CD14-positive monocyte (primary cell): ENCODE data around the gene RPL31. TPM values are rescaled to one million over a fixed set of nuclear protein-coding genes. Genes with fewer than 3 reads are reported as not detected.

ENCODE experiments used
- DNase-seq, 3 donors: peaks; one replicate each; pipeline ENCODE4 v3.0.0-alpha.2; 2011 to 2022
- H2AFZ ChIP-seq: 2 replicates; pipeline ENCODE4 v1.6.0; 2012; ENCODE audit warnings: mild to moderate bottlenecking, low read depth, low read length, inconsistent platforms; ENCODE audit not compliant: insufficient read depth, poor library complexity, severe bottlenecking
- H3K27ac ChIP-seq, 2 donors: 1 replicate in 1 of 2; 2 replicates in 1 of 2; pipeline ENCODE4 v1.5.1; 2012 to 2013; ENCODE audit warnings: low read length in 2 of 2, control low read depth in 1 of 2, inconsistent platforms in 1 of 2, low read depth in 1 of 2, mild to moderate bottlenecking in 1 of 2
- H3K27me3 ChIP-seq, 2 donors: one replicate each; pipeline versions ENCODE4 v1.6.0 to v1.6.1; 2011 to 2013; ENCODE audit warnings: low read length in 2 of 2; ENCODE audit not compliant: control insufficient read depth in 2 of 2, insufficient read depth in 2 of 2
- H3K36me3 ChIP-seq, 2 donors: replicated peaks in 1 of 2; 1 replicate in 1 of 2; 2 replicates in 1 of 2; pipeline versions ENCODE4 v1.5.1 to v1.6.1; 2012 to 2013; ENCODE audit warnings: low read length in 2 of 2, control low read depth in 1 of 2, inconsistent platforms in 1 of 2, mild to moderate bottlenecking in 1 of 2; ENCODE audit not compliant: insufficient read depth in 2 of 2, control insufficient read depth in 1 of 2
- H3K4me1 ChIP-seq, 2 donors: 1 replicate in 1 of 2; 2 replicates in 1 of 2; pipeline versions ENCODE4 v1.5.1 to v1.6.1; 2012 to 2013; ENCODE audit warnings: low read length in 2 of 2, control low read depth in 1 of 2, inconsistent platforms in 1 of 2, mild to moderate bottlenecking in 1 of 2, moderate library complexity in 1 of 2; ENCODE audit not compliant: insufficient read depth in 2 of 2, control insufficient read depth in 1 of 2
- H3K4me2 ChIP-seq: replicated peaks from 2 replicates; pipeline ENCODE3; 2012; ENCODE audit warnings: low read length, moderate library complexity, mild to moderate bottlenecking; ENCODE audit not compliant: poor library complexity, severe bottlenecking; ENCODE audit errors: extremely low read depth
- H3K4me3 ChIP-seq, 3 experiments: fragments of 200-600 bp in 1 of 3; sonication (generic) in 1 of 3; replicated peaks in 1 of 3; 1 replicate in 2 of 3; 2 replicates in 1 of 3; pipeline ENCODE4 v1.5.1; 2011 to 2013; ENCODE audit warnings: low read length in 3 of 3, mild to moderate bottlenecking in 3 of 3, control low read depth in 2 of 3, low read depth in 2 of 3, inconsistent platforms in 1 of 3, moderate library complexity in 1 of 3
- H3K79me2 ChIP-seq: 2 replicates; pipeline ENCODE4 v1.6.0; 2012; ENCODE audit warnings: mild to moderate bottlenecking, control low read depth, inconsistent platforms, low read length, moderate library complexity; ENCODE audit not compliant: insufficient read depth
- H3K9ac ChIP-seq: 2 replicates; pipeline ENCODE4 v1.6.0; 2017; ENCODE audit warnings: low read length, mild to moderate bottlenecking; ENCODE audit not compliant: insufficient read depth, poor library complexity, severe bottlenecking
- H3K9me3 ChIP-seq, 2 donors: replicated peaks in 1 of 2; 1 replicate in 1 of 2; 2 replicates in 1 of 2; pipeline versions ENCODE4 v1.5.1 to v1.6.1; 2012 to 2013; ENCODE audit warnings: low read length in 2 of 2, control low read depth in 1 of 2; ENCODE audit not compliant: control insufficient read depth in 1 of 2, insufficient read depth in 1 of 2
- H4K20me1 ChIP-seq: 2 replicates; pipeline ENCODE4 v1.6.0; 2012; ENCODE audit warnings: mild to moderate bottlenecking, low read length, control low read depth, moderate library complexity; ENCODE audit not compliant: insufficient read depth
- H3K27ac Mint-ChIP-seq, 7 donors: one replicate each; pipeline ENCODE4 v1.8.0; 2020; ENCODE audit warnings: mild to moderate bottlenecking in 7 of 7, mixed read lengths in 7 of 7, moderate library complexity in 6 of 7, inconsistent platforms in 2 of 7
- H3K27me3 Mint-ChIP-seq, 3 donors: one replicate each; pipeline ENCODE4 v1.8.0; 2021 to 2022; ENCODE audit warnings: low read depth in 3 of 3, mild to moderate bottlenecking in 3 of 3, mixed read lengths in 3 of 3, moderate library complexity in 3 of 3, inconsistent platforms in 1 of 3
- H3K36me3 Mint-ChIP-seq, 2 donors: one replicate each; pipeline ENCODE4 v1.8.0; 2020; ENCODE audit warnings: mixed read lengths in 2 of 2, inconsistent platforms in 1 of 2, mild to moderate bottlenecking in 1 of 2
- H3K4me1 Mint-ChIP-seq: one replicate; pipeline ENCODE4 v1.8.0; 2020; ENCODE audit warnings: mild to moderate bottlenecking, mixed read lengths
- H3K4me3 Mint-ChIP-seq, 2 donors: one replicate each; pipeline ENCODE4 v1.8.0; 2020; ENCODE audit warnings: mild to moderate bottlenecking in 2 of 2, mixed read lengths in 2 of 2, moderate library complexity in 1 of 2
- H3K9me3 Mint-ChIP-seq, 7 donors: one replicate each; pipeline ENCODE4 v1.8.0; 2020 to 2022; ENCODE audit warnings: mixed read lengths in 7 of 7, mild to moderate bottlenecking in 6 of 7, moderate library complexity in 6 of 7, inconsistent platforms in 2 of 7
- WGBS: methylation state at CpG from one replicate; pipeline ENCODE4 v1.1.5; 2013; ENCODE audit warnings: missing lambda C conversion rate; ENCODE audit not compliant: insufficient coverage; 5-methylcytosine and 5-hydroxymethylcytosine counted together
- intact Hi-C, 2 donors: fragments of 100-400 bp; cut with micrococcal nuclease; formaldehyde crosslinking; loops; one replicate each; pipeline versions ENCODE4 v1.15.0 to v1.15.1; 2023
- polyA plus RNA-seq, 3 donors: library from polyadenylated mRNA; depleted of rRNA in 1 of 3; unstranded in 2 of 3; stranded (reverse) in 1 of 3; fragments of 300-500 nt in 2 of 3; fragments of >200 nt in 1 of 3; fragmentation: Illumina TruSeq in 2 of 3; gene quantifications; 1 replicate in 2 of 3; 2 replicates in 1 of 3; pipeline ENCODE4 v1.2.3, GENCODE V29; 2012 to 2021
- TF ChIP-seq, protein P1 (sequence below): fragments of 200-600 bp; IDR thresholded peaks from one replicate; pipeline ENCODE4 v1.8.0; 2022; ENCODE audit warnings: antibody characterized with exemption, mild to moderate bottlenecking

Gene RPL31
- polyA plus RNA-seq, 3 donors: 1,537 to 2,299 (median 1,998) TPM

DNA sequence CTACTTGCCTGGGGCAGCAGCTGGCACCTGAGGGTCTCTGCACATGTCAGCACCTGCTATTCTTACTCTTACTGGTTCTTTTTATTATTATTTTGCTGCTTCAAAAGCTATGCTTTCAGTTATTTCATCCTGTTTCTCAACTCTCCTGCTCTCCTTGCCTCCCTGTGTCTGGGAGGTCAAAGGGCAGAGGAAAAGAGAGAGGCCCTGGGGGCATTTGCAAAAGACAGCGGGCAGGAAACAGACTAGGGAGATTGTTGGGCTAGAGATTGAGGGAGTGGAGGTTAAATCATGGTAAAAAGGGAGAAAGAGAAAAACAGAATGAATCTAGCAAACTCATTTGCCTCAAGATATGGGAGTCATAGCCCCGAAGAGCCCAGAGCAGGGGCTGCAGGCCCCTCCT lies 21.1 kb upstream of the RPL31 start:
- Histone ChIP-seq H2AFZ (no peak overlapping the region), H3K9me3 (no peaks in the 10 kb centered on the region), H3K4me3 (no peak overlapping the region), H3K36me3 (no peaks in the 10 kb centered on the region), H3K4me1 (no peaks in the 10 kb centered on the region), H3K4me2 (no peak overlapping the region), H3K27ac (no peak overlapping the region), H3K9ac (no peak overlapping the region), H4K20me1 (no peaks in the 10 kb centered on the region), H3K27me3 (peaks cover 0 to 2% of the 10 kb centered on the region in 2 donors), H3K79me2 (no peaks in the 10 kb centered on the region)
- Mint-ChIP-seq H3K4me1 (no peaks in the 10 kb centered on the region), H3K4me3 (no peak overlapping the region), H3K27me3 (peaks cover 7 to 12% (median 10%) of the 10 kb centered on the region in 3 donors), H3K36me3 (no peaks in the 10 kb centered on the region), H3K27ac (no peak overlapping the region), H3K9me3 (peaks cover 0 to 3% (median 0%) of the 10 kb centered on the region in 7 donors)
- no peak for DNase-seq
- TF ChIP-seq, protein P1, sequence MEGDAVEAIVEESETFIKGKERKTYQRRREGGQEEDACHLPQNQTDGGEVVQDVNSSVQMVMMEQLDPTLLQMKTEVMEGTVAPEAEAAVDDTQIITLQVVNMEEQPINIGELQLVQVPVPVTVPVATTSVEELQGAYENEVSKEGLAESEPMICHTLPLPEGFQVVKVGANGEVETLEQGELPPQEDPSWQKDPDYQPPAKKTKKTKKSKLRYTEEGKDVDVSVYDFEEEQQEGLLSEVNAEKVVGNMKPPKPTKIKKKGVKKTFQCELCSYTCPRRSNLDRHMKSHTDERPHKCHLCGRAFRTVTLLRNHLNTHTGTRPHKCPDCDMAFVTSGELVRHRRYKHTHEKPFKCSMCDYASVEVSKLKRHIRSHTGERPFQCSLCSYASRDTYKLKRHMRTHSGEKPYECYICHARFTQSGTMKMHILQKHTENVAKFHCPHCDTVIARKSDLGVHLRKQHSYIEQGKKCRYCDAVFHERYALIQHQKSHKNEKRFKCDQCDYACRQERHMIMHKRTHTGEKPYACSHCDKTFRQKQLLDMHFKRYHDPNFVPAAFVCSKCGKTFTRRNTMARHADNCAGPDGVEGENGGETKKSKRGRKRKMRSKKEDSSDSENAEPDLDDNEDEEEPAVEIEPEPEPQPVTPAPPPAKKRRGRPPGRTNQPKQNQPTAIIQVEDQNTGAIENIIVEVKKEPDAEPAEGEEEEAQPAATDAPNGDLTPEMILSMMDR: no peak
- whole genome bisulfite sequencing: 100% methylated on average over 1 of the region's 2 CpGs
- intact Hi-C loops: loop anchor here (5.0 to 10.0 kb wide), 4 partner anchors 249 to 1426 kb away; no protein-coding TSS in a partner anchor

DNA sequence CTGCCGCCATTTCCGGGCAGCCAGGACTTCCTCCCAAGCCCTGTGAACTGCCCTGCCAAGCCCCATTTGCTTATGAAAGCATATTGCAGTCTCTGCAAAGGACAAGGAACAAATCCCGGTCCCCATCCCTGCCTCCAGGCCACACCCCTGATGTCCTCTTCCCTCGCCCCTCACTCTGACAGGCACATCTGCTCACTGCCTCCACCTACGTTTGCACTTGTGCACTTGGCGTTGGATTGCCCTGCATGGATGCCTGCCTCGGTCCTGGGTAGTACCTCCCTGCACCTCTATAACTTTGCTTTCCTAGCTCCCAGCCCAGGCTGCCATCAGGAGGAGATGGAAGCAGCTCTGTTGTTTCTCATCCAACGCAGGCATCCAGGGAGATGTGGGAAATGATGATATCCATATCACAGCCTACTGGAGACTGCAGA lies 19.6 kb upstream of the RPL31 start:
- Histone ChIP-seq H3K4me3 (no peak overlapping the region), H3K79me2 (no peaks in the 10 kb centered on the region), H3K27ac (no peak overlapping the region), H2AFZ (no peak overlapping the region), H3K36me3 (no peaks in the 10 kb centered on the region), H3K4me1 (no peaks in the 10 kb centered on the region), H3K9me3 (no peaks in the 10 kb centered on the region), H3K9ac (no peak overlapping the region), H3K27me3 (peaks cover 0 to 2% of the 10 kb centered on the region in 2 donors), H3K4me2 (no peak overlapping the region), H4K20me1 (no peaks in the 10 kb centered on the region)
- DNase-seq: no peak
- Mint-ChIP-seq H3K27me3 (peaks cover 7 to 10% (median 8%) of the 10 kb centered on the region in 3 donors), H3K4me3 (no peak overlapping the region), H3K4me1 (no peaks in the 10 kb centered on the region), H3K27ac (no peak overlapping the region), H3K9me3 (peaks cover 0 to 3% (median 0%) of the 10 kb centered on the region in 7 donors), H3K36me3 (no peaks in the 10 kb centered on the region)
- intact Hi-C loops: loop anchor here (5.0 to 10.0 kb wide), 4 partner anchors 250 to 1428 kb away; no protein-coding TSS in a partner anchor
- 91% methylated on average over 7 of the region's 8 CpGs for WGBS
- TF ChIP-seq, protein P1: no peak
